PFSK-1 (cell line): Measurements from ENCODE around the gene ZNF264.

Experiments used
- POLR2AphosphoS5 ChIP-seq: IDR thresholded peaks from 2 replicates; pipeline ENCODE4 v1.6.1; 2012; ENCODE audit warnings: low read depth, mild to moderate bottlenecking, control low read depth, low read length, moderate library complexity
- SIN3A ChIP-seq: IDR thresholded peaks from 2 replicates; pipeline ENCODE4 v1.6.1; 2012; ENCODE audit warnings: mild to moderate bottlenecking, low read length, moderate library complexity, borderline replicate concordance; ENCODE audit not compliant: insufficient read depth

- TF ChIP-seq POLR2AphosphoS5 = no peak
- no peak for TF ChIP-seq SIN3A
Observed at GRCh38 chr19:57248646-57249045, 57.3 kb downstream of the ZNF264 start.
